A673 (cell line): ENCODE data around the gene TOMM70.

Source experiments
- EZH2 ChIP-seq: fragments of 200-600 bp; sonication (generic); IDR thresholded peaks from 2 replicates; pipeline ENCODE4 v1.6.1; 2017; ENCODE audit warnings: borderline replicate concordance, low read depth, mild to moderate bottlenecking, mixed read lengths, antibody characterized with exemption, low read length; ENCODE audit not compliant: poor library complexity, severe bottlenecking
- TF ChIP-seq, protein P1 (sequence below): fragments of 300-800, 200-600 bp; sonication (generic); conservative IDR thresholded peaks from 2 replicates; pipeline ENCODE4 v1.5.1; 2017; ENCODE audit warnings: low read depth, mild to moderate bottlenecking, antibody characterized with exemption, low read length, moderate library complexity, mixed read lengths

DNA sequence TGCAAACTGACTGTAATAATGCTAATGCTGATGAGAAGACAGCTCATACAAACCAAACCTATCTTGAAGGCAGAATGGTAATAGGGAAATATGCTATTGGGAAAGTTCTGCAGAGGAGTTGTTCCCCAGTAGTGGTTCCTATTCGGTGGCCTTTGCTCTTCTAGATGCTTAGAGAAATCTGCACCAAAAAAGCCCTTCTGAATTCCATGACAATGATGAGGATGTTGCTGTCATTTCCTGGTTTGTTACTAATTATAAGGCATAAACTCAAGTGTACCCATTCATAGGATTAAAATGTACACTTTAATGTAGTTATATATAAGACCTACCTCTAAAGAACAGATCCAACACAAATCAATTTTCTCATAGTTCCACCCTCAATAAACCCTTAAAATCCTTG, 30.1 kb downstream of the TOMM70 start:
- TF ChIP-seq, protein P1, sequence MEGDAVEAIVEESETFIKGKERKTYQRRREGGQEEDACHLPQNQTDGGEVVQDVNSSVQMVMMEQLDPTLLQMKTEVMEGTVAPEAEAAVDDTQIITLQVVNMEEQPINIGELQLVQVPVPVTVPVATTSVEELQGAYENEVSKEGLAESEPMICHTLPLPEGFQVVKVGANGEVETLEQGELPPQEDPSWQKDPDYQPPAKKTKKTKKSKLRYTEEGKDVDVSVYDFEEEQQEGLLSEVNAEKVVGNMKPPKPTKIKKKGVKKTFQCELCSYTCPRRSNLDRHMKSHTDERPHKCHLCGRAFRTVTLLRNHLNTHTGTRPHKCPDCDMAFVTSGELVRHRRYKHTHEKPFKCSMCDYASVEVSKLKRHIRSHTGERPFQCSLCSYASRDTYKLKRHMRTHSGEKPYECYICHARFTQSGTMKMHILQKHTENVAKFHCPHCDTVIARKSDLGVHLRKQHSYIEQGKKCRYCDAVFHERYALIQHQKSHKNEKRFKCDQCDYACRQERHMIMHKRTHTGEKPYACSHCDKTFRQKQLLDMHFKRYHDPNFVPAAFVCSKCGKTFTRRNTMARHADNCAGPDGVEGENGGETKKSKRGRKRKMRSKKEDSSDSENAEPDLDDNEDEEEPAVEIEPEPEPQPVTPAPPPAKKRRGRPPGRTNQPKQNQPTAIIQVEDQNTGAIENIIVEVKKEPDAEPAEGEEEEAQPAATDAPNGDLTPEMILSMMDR, result no peak
- TF ChIP-seq EZH2, result no peak
